Endothelial cell (in vitro differentiated cells): ENCODE results near the gene WDFY2. TPM values are rescaled to one million over a fixed set of nuclear protein-coding genes. Genes with fewer than 3 reads are reported as not detected.

Experiments
- DNase-seq: peaks from one replicate; pipeline ENCODE4 v3.0.0; 2021; ENCODE audit warnings: low spot score
- H3K27ac Mint-ChIP-seq: one replicate; pipeline ENCODE4 v1.8.0; 2021; ENCODE audit warnings: mixed read lengths, inconsistent platforms; ENCODE audit not compliant: unreplicated experiment
- H3K27me3 Mint-ChIP-seq: one replicate; pipeline ENCODE4 v1.8.0; 2021; ENCODE audit warnings: mild to moderate bottlenecking, moderate library complexity, mixed read lengths, inconsistent platforms; ENCODE audit not compliant: unreplicated experiment
- H3K36me3 Mint-ChIP-seq: one replicate; pipeline ENCODE4 v1.8.0; 2021; ENCODE audit warnings: mild to moderate bottlenecking, low read depth, mixed read lengths, inconsistent platforms; ENCODE audit not compliant: unreplicated experiment
- H3K4me1 Mint-ChIP-seq: one replicate; pipeline ENCODE4 v1.8.0; 2021; ENCODE audit warnings: mild to moderate bottlenecking, mixed read lengths, inconsistent platforms; ENCODE audit not compliant: unreplicated experiment
- H3K4me3 Mint-ChIP-seq: one replicate; pipeline ENCODE4 v1.8.0; 2021; ENCODE audit warnings: mild to moderate bottlenecking, mixed read lengths, inconsistent platforms; ENCODE audit not compliant: unreplicated experiment
- H3K9me3 Mint-ChIP-seq: one replicate; pipeline ENCODE4 v1.8.0; 2021; ENCODE audit warnings: mixed read lengths, inconsistent platforms; ENCODE audit not compliant: unreplicated experiment
- CTCF ChIP-seq: fragments of 200-600 bp; sonication (generic); IDR thresholded peaks from one replicate; pipeline ENCODE4 v1.5.0; 2021; ENCODE audit warnings: antibody characterized with exemption; ENCODE audit not compliant: unreplicated experiment
- total RNA-seq: library from RNA; stranded (reverse); fragmentation: NEBNext Ultra II Directional; extraction: Animal tissue kit (Norgen Biotek cat#: 25700); gene quantifications from one replicate; pipeline ENCODE4 v1.2.1, GENCODE V29; 2021; ENCODE audit not compliant: unreplicated experiment

The WDFY2 gene
- total RNA-seq, 1 donor from 2014 or later: 22.7 TPM

GRCh38 chr13:51800486-51800885 is 216.2 kb downstream of the WDFY2 start:
- Mint-ChIP-seq H3K4me1 (peaks cover 59% of the 10 kb centered on the region), H3K36me3 (peaks cover 9% of the 10 kb centered on the region), H3K9me3 (no peaks in the 10 kb centered on the region), H3K4me3 (no peak overlapping the region), H3K27ac (no peak overlapping the region), H3K27me3 (peaks cover 7% of the 10 kb centered on the region)
- no peak for TF ChIP-seq CTCF
- no peak for DNase-seq

- H3K4me3 Mint-ChIP-seq: peak overlapping the region; percentile 42
- H3K27ac Mint-ChIP-seq: peak overlapping the region; percentile 85
- peaks cover 58% of the 10 kb centered on the region for H3K4me1 Mint-ChIP-seq
- H3K9me3 Mint-ChIP-seq: no peaks in the 10 kb centered on the region
- peaks cover 9% of the 10 kb centered on the region for H3K36me3 Mint-ChIP-seq
- H3K27me3 Mint-ChIP-seq: peaks cover 8% of the 10 kb centered on the region
- TF ChIP-seq CTCF: no peak
- no peak for DNase-seq
Measured at GRCh38 chr13:51801631-51802099, 217.4 kb downstream of the WDFY2 start.

GRCh38 chr13:51802631-51803418 is 218.6 kb downstream of the WDFY2 start:
- peaks cover 9% of the 10 kb centered on the region for H3K36me3 Mint-ChIP-seq

GRCh38 chr13:51803422-51804294 is 219.4 kb downstream of the WDFY2 start, which contains the start of gene DHRS12:
TSS of gene DHRS12 (minus strand) at chr13:51804163. CDS start at chr13:51799659, 4,504 bp downstream.
- peak; percentile 74 for DNase-seq
- Mint-ChIP-seq H3K27me3 (peaks cover 8% of the 10 kb centered on the region), H3K4me1 (peaks cover 59% of the 10 kb centered on the region), H3K4me3 (peak within 1 kb of the TSS; percentile 91), H3K27ac (peak within 1 kb of the TSS; percentile 93), H3K9me3 (no peaks in the 10 kb centered on the region), H3K36me3 (peaks cover 5% of the 10 kb centered on the region)
- TF ChIP-seq CTCF: no peak

More at GRCh38 chr13:51802631-51803418, 218.6 kb downstream of the WDFY2 start:
- Mint-ChIP-seq H3K4me3 (peak overlapping the region; percentile 91), H3K4me1 (peaks cover 62% of the 10 kb centered on the region), H3K27ac (peak overlapping the region; percentile 93), H3K27me3 (peaks cover 8% of the 10 kb centered on the region), H3K9me3 (no peaks in the 10 kb centered on the region)
- no peak for DNase-seq
- no peak for TF ChIP-seq CTCF
